Right lobe of liver (tissue), 4 donors: ENCODE measurements around the gene LEKR1.

ENCODE experiments used
- CTCF ChIP-seq, 4 donors: fragments of 200-600 bp in 3 of 4; fragments of 450-650 bp in 1 of 4; IDR thresholded peaks; one replicate each; pipeline versions ENCODE4 v1.5.1 to v1.8.0; 2016 to 2022; ENCODE audit warnings: antibody characterized with exemption in 4 of 4, mild to moderate bottlenecking in 2 of 4
- POLR2A ChIP-seq: fragments of 450-650 bp; IDR thresholded peaks from one replicate; pipeline ENCODE4 v1.6.1; 2017; ENCODE audit warnings: antibody characterized with exemption, mild to moderate bottlenecking
- donor health status: DM: no; HTN: no; CAD: no.
- donor health status: DM: no; HTN: no; CAD: no.
- donor health status: DM: no; HTN: yes; CAD: no.

GRCh38 chr3:156908398-156908797, 82.2 kb downstream of the LEKR1 start:
- no peak for TF ChIP-seq POLR2A
- TF ChIP-seq CTCF (IDR thresholded peaks at IDR 0.05): no peak
